Activated T-helper 1 cell treated with anti-CD3 and anti-CD28 coated beads, Interleukin-12 subunit alpha, Interleukin-12 subunit beta, Interleukin-2, Interleukin-4 antibody, amounts not matched to agents 30 ng/mL and 10 ng/mL and 1 ng/mL, durations not matched to agents 14 hours and 24 hours and 36 hours (primary cell): Measurements from ENCODE around the gene BPIFA1. TPM values are rescaled to one million over a fixed set of nuclear protein-coding genes. Genes with fewer than 3 reads are reported as not detected.

Experiments
- DNase-seq: peaks from one replicate; pipeline ENCODE4 v3.0.0; 2021; ENCODE audit warnings: low spot score
- H3K27ac Mint-ChIP-seq: one replicate; pipeline ENCODE4 v1.8.0; 2021; ENCODE audit warnings: mild to moderate bottlenecking, mixed read lengths
- H3K27me3 Mint-ChIP-seq: one replicate; pipeline ENCODE4 v1.8.0; 2022; ENCODE audit warnings: mild to moderate bottlenecking, moderate library complexity, mixed read lengths; ENCODE audit not compliant: insufficient read depth
- H3K36me3 Mint-ChIP-seq: one replicate; pipeline ENCODE4 v1.8.0; 2021; ENCODE audit warnings: low read depth, mixed read lengths
- H3K4me1 Mint-ChIP-seq: one replicate; pipeline ENCODE4 v1.8.0; 2021; ENCODE audit warnings: low read depth, mixed read lengths
- H3K4me3 Mint-ChIP-seq: one replicate; pipeline ENCODE4 v1.8.0; 2021; ENCODE audit warnings: mild to moderate bottlenecking, moderate library complexity, mixed read lengths
- H3K9me3 Mint-ChIP-seq: one replicate; pipeline ENCODE4 v1.8.0; 2021; ENCODE audit warnings: mixed read lengths
- intact Hi-C: fragments of 100-400 bp; cut with micrococcal nuclease; formaldehyde crosslinking; loops from one replicate; pipeline ENCODE4 v1.15.1; 2024
- total RNA-seq: library from RNA; stranded (reverse); gene quantifications from 2 replicates; pipeline ENCODE4 v1.2.3, GENCODE V29; 2022

BPIFA1 gene
- total RNA-seq, 1 donor from 2014 or later, result not detected

DNA sequence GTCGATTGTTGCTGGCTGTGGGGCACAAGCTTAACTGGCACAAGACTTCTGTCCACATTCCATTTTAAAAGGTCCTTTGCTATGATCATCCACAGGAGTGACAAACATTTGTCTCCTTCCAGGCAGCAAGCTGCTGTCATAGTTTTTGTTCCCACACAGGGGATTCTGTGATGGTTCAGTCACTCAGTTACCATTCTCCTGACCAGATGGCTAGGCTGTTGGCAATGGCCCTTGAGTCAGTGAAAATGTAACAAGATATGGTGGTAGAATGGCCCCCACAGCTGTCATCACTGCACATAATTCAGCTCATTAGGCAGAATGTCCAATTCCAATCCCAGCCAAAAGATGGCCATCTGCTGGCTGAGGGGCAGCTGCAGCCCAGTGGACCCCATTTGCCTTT, 13.7 kb downstream of the BPIFA1 start:
- no peak overlapping the region for H3K4me3 Mint-ChIP-seq
- no peak overlapping the region for H3K27ac Mint-ChIP-seq
- no peaks in the 10 kb centered on the region for H3K4me1 Mint-ChIP-seq
- peaks cover 4% of the 10 kb centered on the region for H3K27me3 Mint-ChIP-seq
- no peaks in the 10 kb centered on the region for H3K9me3 Mint-ChIP-seq
- H3K36me3 Mint-ChIP-seq, result no peaks in the 10 kb centered on the region
- no peak for DNase-seq
- intact Hi-C loops, result no loop called here

DNA sequence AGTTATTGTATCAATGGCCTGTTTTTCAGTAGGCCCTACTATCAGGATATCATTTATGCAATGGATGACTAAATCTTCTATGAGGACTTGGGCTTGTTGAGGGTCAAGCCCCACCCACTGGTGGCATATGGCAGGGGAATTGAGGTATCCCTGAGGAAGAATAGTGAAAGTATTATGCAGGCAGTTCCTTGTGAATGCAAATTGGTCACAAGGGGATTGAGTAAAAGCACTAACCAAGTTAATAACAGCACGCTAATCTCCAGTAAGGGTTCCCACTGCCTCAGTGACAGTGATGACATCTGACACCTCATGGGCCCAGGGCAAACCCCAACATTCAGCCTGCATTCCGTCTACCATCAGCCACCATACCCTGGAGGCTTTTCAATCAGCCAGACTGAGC, 14.9 kb downstream of the BPIFA1 start:
- Mint-ChIP-seq H3K27me3 (peaks cover 3% of the 10 kb centered on the region), H3K4me3 (no peak overlapping the region), H3K4me1 (no peaks in the 10 kb centered on the region), H3K36me3 (no peaks in the 10 kb centered on the region), H3K27ac (no peak overlapping the region), H3K9me3 (no peaks in the 10 kb centered on the region)
- intact Hi-C loops, result no loop called here
- no peak for DNase-seq

DNA sequence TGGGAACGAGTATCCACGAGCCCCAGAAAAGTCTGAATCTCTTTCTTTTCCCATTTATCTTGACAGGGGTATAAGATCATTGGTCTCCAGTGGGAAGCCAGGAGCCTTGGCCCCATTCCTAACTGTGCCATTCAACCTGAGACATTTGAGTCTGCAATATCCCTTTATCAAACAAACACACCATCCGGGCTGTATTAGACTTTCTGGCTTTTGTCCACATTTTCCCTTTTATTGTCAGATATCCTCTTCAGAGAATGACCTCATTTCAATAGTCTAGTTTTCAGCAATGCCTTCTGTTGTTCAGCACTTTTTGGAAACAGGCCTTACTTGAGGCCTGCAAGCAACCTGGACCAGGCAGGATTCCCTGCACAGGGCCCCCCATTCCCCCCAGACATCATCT, 15.7 kb downstream of the BPIFA1 start:
- no peak overlapping the region for H3K27ac Mint-ChIP-seq
- H3K9me3 Mint-ChIP-seq, result no peaks in the 10 kb centered on the region
- no peak for DNase-seq
- intact Hi-C loops, result no loop called here
- H3K4me3 Mint-ChIP-seq, result no peak overlapping the region
- no peaks in the 10 kb centered on the region for H3K27me3 Mint-ChIP-seq
- H3K4me1 Mint-ChIP-seq, result no peaks in the 10 kb centered on the region
- no peaks in the 10 kb centered on the region for H3K36me3 Mint-ChIP-seq

DNA sequence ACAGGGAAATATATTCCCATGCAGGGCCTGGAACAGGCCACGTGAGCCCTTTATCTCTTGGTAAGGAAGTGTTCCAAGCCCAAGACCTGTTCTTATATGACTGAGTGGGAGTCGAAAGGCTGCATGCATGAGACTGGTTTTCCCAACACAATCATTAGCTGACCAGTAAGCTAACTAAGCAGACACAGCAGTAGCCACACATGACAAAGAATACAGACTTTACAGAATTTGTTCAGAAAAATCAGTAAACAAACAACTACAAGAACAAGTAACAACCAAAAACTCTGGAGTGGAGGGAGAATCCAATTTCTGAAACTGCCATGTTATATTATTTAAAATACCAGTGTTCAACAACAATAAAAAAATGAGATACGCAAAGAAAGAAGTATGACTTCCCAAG, 16.7 kb downstream of the BPIFA1 start:
- H3K4me1 Mint-ChIP-seq, result no peaks in the 10 kb centered on the region
- H3K4me3 Mint-ChIP-seq, result no peak overlapping the region
- intact Hi-C loops, result no loop called here
- H3K9me3 Mint-ChIP-seq, result no peaks in the 10 kb centered on the region
- H3K27ac Mint-ChIP-seq, result no peak overlapping the region
- DNase-seq, result no peak
- no peaks in the 10 kb centered on the region for H3K36me3 Mint-ChIP-seq
- no peaks in the 10 kb centered on the region for H3K27me3 Mint-ChIP-seq

DNA sequence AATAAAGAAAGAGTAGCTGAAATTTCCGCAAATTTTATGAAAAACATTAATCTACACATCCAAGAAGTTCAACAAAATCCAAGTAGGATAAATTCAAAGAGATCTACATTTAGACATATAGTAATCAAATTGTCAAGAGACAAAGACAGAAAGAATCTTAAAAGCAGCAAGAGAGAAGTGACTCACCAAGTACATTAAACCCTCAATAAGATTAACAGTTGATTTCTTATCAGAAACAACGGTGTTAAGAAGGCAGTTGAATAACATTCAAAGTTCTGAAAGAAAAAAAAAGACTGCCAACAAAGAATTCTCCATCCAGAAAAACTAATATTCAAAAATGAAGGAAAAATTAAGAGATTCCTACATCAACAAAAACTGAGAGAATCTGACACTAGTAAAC, 19.2 kb downstream of the BPIFA1 start:
- Mint-ChIP-seq H3K27me3 (no peaks in the 10 kb centered on the region), H3K9me3 (no peaks in the 10 kb centered on the region), H3K4me3 (no peak overlapping the region), H3K4me1 (no peaks in the 10 kb centered on the region), H3K27ac (no peak overlapping the region), H3K36me3 (no peaks in the 10 kb centered on the region)
- no peak for DNase-seq
- intact Hi-C loops, result no loop called here

DNA sequence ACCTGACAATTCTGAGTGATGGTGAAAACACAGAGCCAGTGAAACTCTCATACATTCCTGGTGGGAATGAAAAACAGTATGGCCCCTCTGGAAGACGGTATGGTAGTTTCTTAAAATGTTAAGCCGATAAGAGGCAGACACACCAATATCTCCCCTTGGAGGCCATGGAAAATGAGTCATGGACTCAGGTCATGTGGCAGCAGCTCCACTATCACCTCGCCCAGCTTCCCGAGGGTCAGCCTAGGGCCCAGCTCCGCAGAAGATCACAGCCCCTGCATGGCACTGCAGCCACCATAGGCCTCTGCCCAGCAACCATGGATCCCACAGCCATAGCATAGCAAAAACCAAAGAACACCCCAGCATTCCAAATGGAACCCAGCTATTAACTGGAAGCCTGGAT, 21.4 kb downstream of the BPIFA1 start:
- peaks cover 2% of the 10 kb centered on the region for H3K27me3 Mint-ChIP-seq
- peaks cover 5% of the 10 kb centered on the region for H3K4me1 Mint-ChIP-seq
- no peaks in the 10 kb centered on the region for H3K36me3 Mint-ChIP-seq
- no peak overlapping the region for H3K4me3 Mint-ChIP-seq
- no peaks in the 10 kb centered on the region for H3K9me3 Mint-ChIP-seq
- no peak for DNase-seq
- H3K27ac Mint-ChIP-seq, result no peak overlapping the region
- intact Hi-C loops, result no loop called here

DNA sequence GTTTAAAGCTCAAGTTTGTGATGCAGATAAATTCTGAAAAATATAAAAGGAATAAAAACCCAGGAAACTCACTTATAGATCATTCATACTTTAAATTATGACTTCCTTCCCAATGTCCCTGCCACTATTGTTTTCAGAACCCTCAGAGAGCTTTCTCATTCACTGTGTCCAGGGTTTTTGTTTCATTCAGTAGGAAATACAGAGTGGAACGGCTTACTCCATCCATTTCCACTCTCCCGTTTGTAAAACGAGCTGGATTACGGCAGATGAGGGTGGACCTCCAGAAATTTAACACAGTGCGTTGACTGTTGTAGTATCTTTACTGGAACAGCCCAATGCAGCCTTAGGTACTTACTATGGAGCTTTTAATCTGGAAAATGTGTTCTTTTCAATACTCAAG, 23.6 kb downstream of the BPIFA1 start:
- Mint-ChIP-seq H3K36me3 (no peaks in the 10 kb centered on the region), H3K27ac (no peak overlapping the region), H3K27me3 (peaks cover 6% of the 10 kb centered on the region), H3K4me1 (peaks cover 5% of the 10 kb centered on the region), H3K9me3 (no peaks in the 10 kb centered on the region), H3K4me3 (no peak overlapping the region)
- no peak for DNase-seq
- intact Hi-C loops, result no loop called here

DNA sequence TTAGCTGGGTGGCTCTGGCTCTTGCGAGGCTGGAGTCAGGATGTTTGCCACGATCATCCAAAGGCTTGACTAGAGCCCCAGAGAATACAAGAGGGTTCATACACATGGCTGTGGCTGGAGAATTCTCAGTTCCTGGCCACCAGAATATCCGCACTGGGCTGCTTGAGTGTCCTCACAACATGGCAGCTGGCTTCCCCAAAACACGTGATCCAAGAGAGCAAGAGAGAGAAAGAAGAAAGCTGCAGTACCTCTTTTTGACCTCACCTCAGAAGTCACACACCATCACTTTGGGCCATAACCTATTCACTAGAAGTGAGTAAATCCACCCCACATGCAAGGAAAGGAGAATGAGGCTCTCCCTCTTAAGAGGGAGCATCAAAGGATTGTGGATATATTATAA, 25.7 kb downstream of the BPIFA1 start:
- Mint-ChIP-seq H3K36me3 (no peaks in the 10 kb centered on the region), H3K27ac (no peak overlapping the region), H3K9me3 (no peaks in the 10 kb centered on the region), H3K27me3 (peaks cover 6% of the 10 kb centered on the region), H3K4me1 (peaks cover 5% of the 10 kb centered on the region), H3K4me3 (no peak overlapping the region)
- intact Hi-C loops, result no loop called here
- DNase-seq, result no peak

DNA sequence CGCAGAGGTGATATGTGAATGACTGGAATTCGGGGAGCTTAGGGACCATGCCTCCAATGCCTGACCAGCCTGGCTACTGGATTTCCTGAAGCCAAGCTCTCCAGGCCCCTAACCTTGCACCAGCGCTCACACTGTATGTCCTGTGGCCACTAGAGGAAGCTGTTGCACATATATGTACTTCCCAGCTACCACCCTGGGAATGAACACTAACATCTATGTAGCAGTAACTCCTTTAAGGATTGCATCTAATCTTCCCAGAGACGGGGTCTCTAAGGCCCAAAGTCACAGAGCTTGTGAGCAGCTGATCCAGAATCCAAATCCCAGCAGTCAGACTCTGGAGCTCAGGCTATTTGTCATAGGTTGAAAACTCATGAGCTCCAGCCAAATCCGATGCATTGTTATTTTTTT, 26.9 kb downstream of the BPIFA1 start:
- H3K4me3 Mint-ChIP-seq, result no peak overlapping the region
- no peaks in the 10 kb centered on the region for H3K36me3 Mint-ChIP-seq
- H3K27ac Mint-ChIP-seq, result no peak overlapping the region
- H3K27me3 Mint-ChIP-seq, result peaks cover 6% of the 10 kb centered on the region
- no peak for DNase-seq
- intact Hi-C loops, result no loop called here
- H3K4me1 Mint-ChIP-seq, result peaks cover 5% of the 10 kb centered on the region
- no peaks in the 10 kb centered on the region for H3K9me3 Mint-ChIP-seq

DNA sequence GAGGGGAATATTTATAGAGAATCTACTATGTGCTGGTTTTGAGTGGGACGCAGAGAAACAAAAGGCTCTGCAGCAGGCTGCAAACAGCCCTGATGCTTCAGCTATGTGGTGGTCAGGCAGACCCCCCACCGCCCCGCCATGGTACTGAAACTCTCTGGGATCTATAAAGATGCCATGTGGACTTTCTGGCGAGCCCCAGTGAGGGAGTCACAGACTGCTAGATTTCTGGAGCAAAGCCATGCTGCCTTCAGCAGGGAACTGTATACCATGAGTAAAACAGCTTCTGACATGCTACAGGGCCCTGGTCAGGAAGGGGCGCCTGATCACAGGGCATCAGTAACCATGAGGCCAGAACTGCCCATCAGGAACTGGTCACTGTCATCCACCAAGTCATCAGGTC, 28.0 kb downstream of the BPIFA1 start:
- no peak overlapping the region for H3K27ac Mint-ChIP-seq
- intact Hi-C loops, result no loop called here
- H3K4me1 Mint-ChIP-seq, result peaks cover 5% of the 10 kb centered on the region
- H3K9me3 Mint-ChIP-seq, result no peaks in the 10 kb centered on the region
- peaks cover 12% of the 10 kb centered on the region for H3K27me3 Mint-ChIP-seq
- no peak for DNase-seq
- no peak overlapping the region for H3K4me3 Mint-ChIP-seq
- no peaks in the 10 kb centered on the region for H3K36me3 Mint-ChIP-seq

DNA sequence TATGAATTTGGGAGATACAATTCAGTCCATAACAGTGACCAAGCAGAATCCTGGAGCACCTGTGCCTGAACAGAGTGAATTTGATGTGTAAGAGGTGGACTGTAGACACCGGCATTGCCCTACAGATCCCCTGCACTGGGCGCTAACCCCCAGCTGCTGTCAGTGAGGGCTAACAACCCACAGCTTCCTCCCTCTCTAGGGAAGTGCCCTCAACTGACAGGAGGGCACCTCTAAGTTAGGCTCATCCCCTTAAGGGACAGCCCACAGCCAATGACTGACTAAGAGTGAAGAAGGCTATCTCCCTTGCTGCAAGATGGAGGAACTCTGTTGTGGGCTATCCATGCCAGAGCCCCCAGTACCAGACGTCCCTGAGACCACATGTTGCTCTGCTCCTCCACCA, 31.9 kb downstream of the BPIFA1 start:
- H3K4me3 Mint-ChIP-seq, result no peak overlapping the region
- no peaks in the 10 kb centered on the region for H3K4me1 Mint-ChIP-seq
- no peaks in the 10 kb centered on the region for H3K36me3 Mint-ChIP-seq
- DNase-seq, result no peak
- no peaks in the 10 kb centered on the region for H3K9me3 Mint-ChIP-seq
- H3K27me3 Mint-ChIP-seq, result peaks cover 13% of the 10 kb centered on the region
- H3K27ac Mint-ChIP-seq, result no peak overlapping the region
- intact Hi-C loops, result no loop called here

DNA sequence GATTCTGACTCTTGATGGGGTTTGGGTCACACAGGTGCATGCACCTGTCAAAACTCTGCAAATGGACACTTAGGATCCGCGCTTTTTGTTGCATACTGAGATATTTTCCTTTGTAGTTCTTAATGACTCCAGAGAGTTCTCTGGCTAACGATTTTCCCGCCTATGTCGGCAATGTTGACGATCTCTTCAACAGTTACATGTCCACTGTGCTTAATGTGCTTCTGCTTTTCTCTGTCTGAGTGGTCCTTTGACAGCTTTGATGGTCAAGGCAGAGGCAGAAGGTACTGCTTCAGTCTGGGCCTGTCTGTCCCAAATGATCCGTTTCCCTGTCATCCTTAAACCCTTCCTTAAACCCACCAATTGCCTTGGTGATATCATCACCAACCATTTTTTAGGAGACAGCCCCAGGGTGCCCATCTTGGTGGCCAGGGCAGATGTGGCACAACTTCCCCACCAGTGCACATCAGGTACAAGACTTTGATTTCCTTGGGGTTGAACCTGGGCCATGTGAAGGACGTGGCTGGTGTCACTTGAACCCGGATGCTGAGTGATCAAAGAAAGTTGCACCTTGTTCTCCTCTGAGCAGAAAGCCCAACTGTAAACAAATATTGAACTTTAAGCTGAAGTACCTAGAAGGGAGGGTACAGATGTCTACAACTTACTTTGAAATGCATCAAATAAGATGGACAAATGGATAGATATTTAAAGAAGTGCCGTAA, 36.5 kb downstream of the BPIFA1 start:
- intact Hi-C loops, result no loop called here
- H3K9me3 Mint-ChIP-seq, result no peaks in the 10 kb centered on the region
- no peak for DNase-seq
- H3K27ac Mint-ChIP-seq, result no peak overlapping the region
- H3K36me3 Mint-ChIP-seq, result no peaks in the 10 kb centered on the region
- H3K4me3 Mint-ChIP-seq, result no peak overlapping the region
- H3K27me3 Mint-ChIP-seq, result peaks cover 14% of the 10 kb centered on the region
- H3K4me1 Mint-ChIP-seq, result peaks cover 5% of the 10 kb centered on the region

DNA sequence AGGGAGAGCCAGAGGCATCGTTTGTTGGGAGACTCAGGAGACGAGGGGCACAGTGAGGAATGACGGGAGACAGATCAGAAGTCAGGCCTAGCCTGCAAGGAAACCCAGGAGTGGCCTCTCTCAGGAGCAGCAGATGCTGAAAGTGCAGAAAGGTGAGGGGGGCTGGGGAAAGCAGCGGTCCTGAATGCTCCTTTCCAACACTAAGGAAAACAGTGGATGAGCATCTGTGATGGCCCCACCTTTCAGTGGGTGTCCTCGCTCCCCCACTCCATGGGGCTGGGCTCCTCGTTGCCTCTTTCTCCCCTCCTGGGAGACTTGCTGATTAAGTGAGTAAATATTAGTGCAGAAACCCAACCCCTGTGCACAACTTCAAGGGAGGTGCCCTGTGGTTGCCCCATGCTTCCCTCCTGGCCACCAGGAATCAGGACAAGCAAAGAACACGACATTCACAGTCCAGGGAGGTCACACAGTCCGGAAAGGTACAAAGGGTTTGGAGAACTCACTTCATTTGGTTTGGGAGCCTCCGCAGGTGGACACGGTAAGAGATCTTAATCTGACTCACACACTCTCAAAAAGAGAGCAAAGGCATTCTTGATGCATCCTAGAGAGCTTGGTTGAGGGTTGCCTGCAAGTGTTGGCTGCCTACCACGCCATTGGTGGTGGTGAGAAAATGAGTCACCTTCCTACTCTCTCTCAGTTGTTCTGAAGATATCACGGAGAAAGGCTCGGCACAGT, 37.5 kb downstream of the BPIFA1 start:
- H3K9me3 Mint-ChIP-seq, result no peaks in the 10 kb centered on the region
- no peak for DNase-seq
- intact Hi-C loops, result no loop called here
- peaks cover 10% of the 10 kb centered on the region for H3K27me3 Mint-ChIP-seq
- peaks cover 5% of the 10 kb centered on the region for H3K4me1 Mint-ChIP-seq
- H3K27ac Mint-ChIP-seq, result no peak overlapping the region
- no peaks in the 10 kb centered on the region for H3K36me3 Mint-ChIP-seq
- no peak overlapping the region for H3K4me3 Mint-ChIP-seq
